ENCODE results near the gene MSI2.

GRCh38 chr17:57259306-57259705 lies 3.0 kb downstream of the MSI2 start:
- TF ChIP-seq POLR2A (IDR thresholded peaks at IDR 0.05), result no peak
- no peak for TF ChIP-seq CTCF (IDR thresholded peaks at IDR 0.05)

Measured in thyroid gland (tissue), 4 donors.